ENCODE results near the gene AFG1L. TPM values are rescaled to one million over a fixed set of nuclear protein-coding genes. Genes with fewer than 3 reads are reported as not detected.

Gene AFG1L
- total RNA-seq, 1 donor from 2014 or later, result 13.3 TPM

DNA sequence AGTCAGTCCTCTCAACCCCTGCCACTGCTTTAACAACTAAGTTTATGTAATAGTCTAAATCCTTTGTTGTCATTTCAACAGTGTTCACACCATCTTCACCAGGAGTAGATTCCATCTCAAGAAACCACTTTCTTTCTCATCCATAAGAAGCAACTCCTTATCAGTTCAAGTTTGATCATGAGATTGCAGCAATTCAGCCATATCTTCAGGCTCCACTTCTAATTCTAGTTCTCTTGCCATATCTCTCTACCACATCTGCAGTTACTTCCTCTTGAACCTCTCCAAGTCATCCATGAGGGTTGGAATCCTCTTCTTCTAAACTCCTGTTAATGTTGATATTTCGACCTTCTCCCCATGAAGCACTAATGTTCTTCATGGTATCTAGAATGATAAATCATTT lies 208.0 kb downstream of the AFG1L start:
- no peaks in the 10 kb centered on the region for H3K9me3 ChIP-seq (replicated peaks)
- H3K27me3 ChIP-seq (ENCODE audit: low read depth), result no peaks in the 10 kb centered on the region
- TF ChIP-seq, protein P1, sequence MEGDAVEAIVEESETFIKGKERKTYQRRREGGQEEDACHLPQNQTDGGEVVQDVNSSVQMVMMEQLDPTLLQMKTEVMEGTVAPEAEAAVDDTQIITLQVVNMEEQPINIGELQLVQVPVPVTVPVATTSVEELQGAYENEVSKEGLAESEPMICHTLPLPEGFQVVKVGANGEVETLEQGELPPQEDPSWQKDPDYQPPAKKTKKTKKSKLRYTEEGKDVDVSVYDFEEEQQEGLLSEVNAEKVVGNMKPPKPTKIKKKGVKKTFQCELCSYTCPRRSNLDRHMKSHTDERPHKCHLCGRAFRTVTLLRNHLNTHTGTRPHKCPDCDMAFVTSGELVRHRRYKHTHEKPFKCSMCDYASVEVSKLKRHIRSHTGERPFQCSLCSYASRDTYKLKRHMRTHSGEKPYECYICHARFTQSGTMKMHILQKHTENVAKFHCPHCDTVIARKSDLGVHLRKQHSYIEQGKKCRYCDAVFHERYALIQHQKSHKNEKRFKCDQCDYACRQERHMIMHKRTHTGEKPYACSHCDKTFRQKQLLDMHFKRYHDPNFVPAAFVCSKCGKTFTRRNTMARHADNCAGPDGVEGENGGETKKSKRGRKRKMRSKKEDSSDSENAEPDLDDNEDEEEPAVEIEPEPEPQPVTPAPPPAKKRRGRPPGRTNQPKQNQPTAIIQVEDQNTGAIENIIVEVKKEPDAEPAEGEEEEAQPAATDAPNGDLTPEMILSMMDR (IDR thresholded peaks at IDR 0.05; ENCODE audit: borderline replicate concordance), result no peak
- no peak overlapping the region for H3K27ac ChIP-seq (replicated peaks)
- intact Hi-C loops (cut with micrococcal nuclease), result no loop called here
- no peaks in the 10 kb centered on the region for H3K4me1 ChIP-seq
- no peak for DNase-seq
- peaks cover 7% of the 10 kb centered on the region for H3K36me3 ChIP-seq
- H3K4me3 ChIP-seq, result no peak overlapping the region

DNA sequence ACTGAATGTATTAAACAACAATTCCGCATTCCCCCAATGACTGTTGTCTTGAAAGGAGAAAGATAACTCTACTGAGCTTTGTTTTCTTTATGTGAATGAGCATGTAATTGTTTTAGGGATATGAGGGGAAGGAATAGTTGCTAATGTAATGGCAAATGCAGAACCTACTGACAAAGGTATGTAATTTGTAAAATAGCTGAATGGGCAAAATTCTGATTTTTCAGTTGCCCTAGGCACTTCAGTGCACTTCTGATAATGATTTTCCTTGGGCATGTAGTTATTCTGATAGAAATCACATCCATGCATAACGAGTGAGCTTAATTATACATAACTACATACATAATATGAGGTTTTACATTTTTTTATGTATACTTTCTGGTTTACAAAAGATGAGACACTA lies 212.5 kb downstream of the AFG1L start:
- TF ChIP-seq, protein P1 (IDR thresholded peaks at IDR 0.05; ENCODE audit: borderline replicate concordance), result no peak
- H3K4me3 ChIP-seq, result no peak overlapping the region

DNA sequence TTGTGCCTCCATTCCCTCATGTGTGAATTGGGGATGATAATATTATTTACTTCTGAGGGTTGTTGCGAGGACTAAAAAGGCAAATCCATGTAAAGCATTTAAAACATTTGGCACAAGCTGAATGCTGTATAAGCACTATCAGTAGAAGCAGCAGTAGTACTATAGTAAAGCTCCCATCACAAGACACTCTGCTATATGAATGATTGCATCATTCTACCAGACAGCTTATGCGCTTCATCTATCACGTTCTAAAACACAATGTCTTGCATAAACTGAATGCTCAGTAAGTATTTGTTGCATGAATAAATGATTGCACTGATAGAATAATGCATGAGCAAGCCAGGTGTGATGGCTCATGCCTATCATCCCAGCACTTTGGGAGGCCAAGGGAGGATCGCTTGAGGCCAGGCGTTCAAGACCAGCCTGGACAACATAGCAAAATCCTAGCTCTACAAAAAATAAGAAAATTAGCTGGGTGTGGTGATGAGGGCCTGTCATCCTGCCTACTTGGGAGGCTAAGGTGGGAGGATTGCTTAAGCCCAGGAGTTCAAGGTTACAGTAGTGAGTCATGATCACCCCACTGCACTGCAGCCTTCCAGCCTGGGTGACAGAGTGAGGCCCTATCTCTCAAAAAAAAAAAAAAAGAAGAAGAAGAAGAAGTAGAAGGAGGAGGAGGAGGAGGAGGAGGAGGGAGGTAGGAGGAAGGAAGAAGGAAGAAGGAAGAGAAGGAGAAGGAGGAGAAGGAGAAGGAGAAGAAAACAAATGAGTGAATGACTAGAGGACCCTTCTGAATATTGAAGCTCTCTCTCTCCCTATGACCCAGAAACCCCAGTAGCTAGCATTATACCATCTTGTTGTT lies 215.8 kb downstream of the AFG1L start:
- H3K27me3 ChIP-seq (ENCODE audit: low read depth), result no peaks in the 10 kb centered on the region
- no peaks in the 10 kb centered on the region for H3K4me1 ChIP-seq
- no peak for DNase-seq
- no peak overlapping the region for H3K4me3 ChIP-seq
- TF ChIP-seq, protein P1 (IDR thresholded peaks at IDR 0.05; ENCODE audit: borderline replicate concordance), result no peak
- H3K36me3 ChIP-seq, result peaks cover 18% of the 10 kb centered on the region
- H3K27ac ChIP-seq (replicated peaks), result no peak overlapping the region
- H3K9me3 ChIP-seq (replicated peaks), result peaks cover 4% of the 10 kb centered on the region
- intact Hi-C loops (cut with micrococcal nuclease), result no loop called here

More for the DNA sequence above, 212.5 kb downstream of the AFG1L start:
- H3K9me3 ChIP-seq (replicated peaks), result no peaks in the 10 kb centered on the region
- H3K27ac ChIP-seq (replicated peaks), result no peak overlapping the region
- no peaks in the 10 kb centered on the region for H3K4me1 ChIP-seq
- peaks cover 8% of the 10 kb centered on the region for H3K36me3 ChIP-seq
- intact Hi-C loops (cut with micrococcal nuclease), result no loop called here
- H3K27me3 ChIP-seq (ENCODE audit: low read depth), result no peaks in the 10 kb centered on the region
- no peak for DNase-seq

DNA sequence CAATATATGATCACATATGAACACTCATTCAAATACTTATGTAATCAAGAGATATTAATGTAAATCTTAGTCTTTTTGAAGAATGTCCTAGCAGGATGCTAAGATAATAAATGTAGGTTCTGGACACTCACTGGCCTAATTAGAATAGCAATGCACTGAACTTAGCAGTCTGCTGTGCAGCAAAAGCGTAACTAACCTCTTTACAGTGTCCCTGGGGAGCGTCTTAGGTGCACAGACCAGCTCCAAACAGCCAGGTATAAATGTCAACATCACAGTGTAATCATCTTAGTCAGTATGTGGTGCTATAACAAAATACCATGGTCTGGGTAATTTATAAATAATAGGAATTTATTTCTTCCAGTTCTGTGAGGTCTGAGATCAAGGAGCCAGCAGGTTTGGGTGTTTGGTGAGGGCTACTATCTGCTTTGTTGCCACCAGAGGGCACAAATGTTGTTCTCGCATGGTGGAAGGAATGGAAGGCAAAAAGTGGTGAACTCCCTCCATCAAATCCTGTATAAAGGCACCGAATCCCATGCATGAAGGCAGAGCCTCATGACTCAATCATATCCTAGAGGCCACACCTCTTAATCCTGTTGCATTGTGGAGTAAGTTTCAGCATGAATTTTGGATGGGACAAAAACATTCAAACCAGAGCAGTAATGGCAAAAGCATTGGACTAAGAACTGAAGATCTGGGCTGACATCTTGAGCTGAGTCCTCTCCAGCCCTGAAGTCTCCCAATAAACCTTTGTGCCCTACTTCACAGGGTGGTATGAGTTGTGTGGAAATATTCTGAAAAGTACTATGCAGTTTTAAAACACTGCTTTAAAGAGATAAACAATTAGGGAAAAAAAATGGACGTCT lies 224.1 kb downstream of the AFG1L start:
- Histone ChIP-seq H3K36me3 (peaks cover 27% of the 10 kb centered on the region), H3K27me3 (ENCODE audit: low read depth) (no peaks in the 10 kb centered on the region), H3K4me3 (no peak overlapping the region), H3K9me3 (replicated peaks) (no peaks in the 10 kb centered on the region), H3K27ac (replicated peaks) (no peak overlapping the region), H3K4me1 (no peaks in the 10 kb centered on the region)
- TF ChIP-seq, protein P1 (IDR thresholded peaks at IDR 0.05; ENCODE audit: borderline replicate concordance), result peak; percentile 39
- intact Hi-C loops (cut with micrococcal nuclease), result no loop called here
- no peak for DNase-seq

DNA sequence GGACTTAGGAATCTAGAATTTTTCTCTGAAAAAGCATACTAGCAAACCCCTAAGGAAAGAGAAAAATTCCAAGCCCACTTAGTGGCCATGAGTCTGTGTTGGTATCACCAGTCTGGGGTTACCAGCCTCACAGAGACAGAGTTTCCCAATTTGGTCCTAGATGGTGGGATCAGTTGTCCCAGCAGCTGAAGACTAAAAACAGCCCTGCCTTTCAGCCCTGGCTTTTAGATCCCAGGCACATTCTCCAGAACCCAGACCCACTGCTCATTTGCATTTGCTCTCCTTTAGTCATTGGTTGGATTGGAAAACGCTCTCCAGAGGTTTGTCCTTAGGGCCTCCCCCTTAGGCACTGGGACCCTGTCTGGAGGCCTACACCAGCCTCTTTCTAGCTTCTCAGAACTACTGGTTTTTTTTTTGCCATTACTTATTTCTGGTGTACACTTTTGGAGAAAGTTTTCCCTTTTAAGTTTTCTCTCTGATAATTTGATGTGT lies 226.8 kb downstream of the AFG1L start:
- H3K36me3 ChIP-seq, result peaks cover 26% of the 10 kb centered on the region
- no peak for DNase-seq
- intact Hi-C loops (cut with micrococcal nuclease), result loop anchor here (10.0 kb wide), 2 partner anchors 407 to 547 kb away; no protein-coding TSS in a partner anchor
- TF ChIP-seq, protein P1 (IDR thresholded peaks at IDR 0.05; ENCODE audit: borderline replicate concordance), result no peak
- H3K27me3 ChIP-seq (ENCODE audit: low read depth), result no peaks in the 10 kb centered on the region
- H3K9me3 ChIP-seq (replicated peaks), result no peaks in the 10 kb centered on the region
- H3K4me3 ChIP-seq, result no peak overlapping the region
- no peak overlapping the region for H3K27ac ChIP-seq (replicated peaks)
- no peaks in the 10 kb centered on the region for H3K4me1 ChIP-seq
